WTC11 (cell line): ENCODE data around the gene SH2D6.

Experiments used
- FOXK1 ChIP-seq: sonication (generic); formaldehyde crosslinking; IDR thresholded peaks from 2 replicates; pipeline ENCODE4 v1.8.0; 2022; ENCODE audit warnings: mild to moderate bottlenecking, moderate library complexity, missing genetic modification reagents
- JUN ChIP-seq: sonication (generic); formaldehyde crosslinking; IDR thresholded peaks from 2 replicates; pipeline ENCODE4 v1.8.0; 2023; ENCODE audit warnings: mild to moderate bottlenecking, missing genetic modification reagents
- OVOL2 ChIP-seq: fragments of 250-450 bp; sonication (Bioruptor Pico); IDR thresholded peaks from 2 replicates; pipeline ENCODE4 v1.9.0; 2021; ENCODE audit warnings: mild to moderate bottlenecking, borderline replicate concordance
- RELA ChIP-seq: sonication (generic); formaldehyde crosslinking; IDR thresholded peaks from 2 replicates; pipeline ENCODE4 v1.8.1; 2022; ENCODE audit warnings: missing genetic modification reagents, mild to moderate bottlenecking, borderline replicate concordance
- SMAD3 ChIP-seq: sonication (generic); formaldehyde crosslinking; IDR thresholded peaks from 2 replicates; pipeline ENCODE4 v1.8.0; 2022; ENCODE audit warnings: missing genetic modification reagents, mild to moderate bottlenecking, borderline replicate concordance
- TEAD1 ChIP-seq: sonication (generic); formaldehyde crosslinking; IDR thresholded peaks from 2 replicates; pipeline ENCODE4 v1.8.0; 2022; ENCODE audit warnings: mild to moderate bottlenecking, missing genetic modification reagents
- ZNF138 ChIP-seq: sonication (generic); formaldehyde crosslinking; conservative IDR thresholded peaks from 2 replicates; pipeline ENCODE4 v1.8.1; 2022; ENCODE audit warnings: mild to moderate bottlenecking, moderate library complexity, missing genetic modification reagents
- ZNF423 ChIP-seq: fragments of 250-450 bp; sonication (Bioruptor Pico); IDR thresholded peaks from 2 replicates; pipeline ENCODE4 v2.1.2; 2022; ENCODE audit warnings: mild to moderate bottlenecking, moderate library complexity
- TF ChIP-seq, protein P1 (sequence below): fragments of 200-600 bp; IDR thresholded peaks from 2 replicates; pipeline ENCODE4 v1.8.0; 2022; ENCODE audit warnings: antibody characterized with exemption
- TF ChIP-seq, protein P2 (sequence below): sonication (generic); formaldehyde crosslinking; IDR thresholded peaks from 2 replicates; pipeline ENCODE4 v1.8.1; 2023; ENCODE audit warnings: mild to moderate bottlenecking, missing genetic modification reagents
- TF ChIP-seq, protein P3 (sequence below): sonication (generic); formaldehyde crosslinking; IDR thresholded peaks from 2 replicates; pipeline ENCODE4 v1.8.0; 2023; ENCODE audit warnings: missing genetic modification reagents
- TF ChIP-seq, protein P4 (sequence below): sonication (generic); formaldehyde crosslinking; IDR thresholded peaks from 2 replicates; pipeline ENCODE4 v1.8.1; 2023; ENCODE audit warnings: mild to moderate bottlenecking, missing genetic modification reagents

DNA sequence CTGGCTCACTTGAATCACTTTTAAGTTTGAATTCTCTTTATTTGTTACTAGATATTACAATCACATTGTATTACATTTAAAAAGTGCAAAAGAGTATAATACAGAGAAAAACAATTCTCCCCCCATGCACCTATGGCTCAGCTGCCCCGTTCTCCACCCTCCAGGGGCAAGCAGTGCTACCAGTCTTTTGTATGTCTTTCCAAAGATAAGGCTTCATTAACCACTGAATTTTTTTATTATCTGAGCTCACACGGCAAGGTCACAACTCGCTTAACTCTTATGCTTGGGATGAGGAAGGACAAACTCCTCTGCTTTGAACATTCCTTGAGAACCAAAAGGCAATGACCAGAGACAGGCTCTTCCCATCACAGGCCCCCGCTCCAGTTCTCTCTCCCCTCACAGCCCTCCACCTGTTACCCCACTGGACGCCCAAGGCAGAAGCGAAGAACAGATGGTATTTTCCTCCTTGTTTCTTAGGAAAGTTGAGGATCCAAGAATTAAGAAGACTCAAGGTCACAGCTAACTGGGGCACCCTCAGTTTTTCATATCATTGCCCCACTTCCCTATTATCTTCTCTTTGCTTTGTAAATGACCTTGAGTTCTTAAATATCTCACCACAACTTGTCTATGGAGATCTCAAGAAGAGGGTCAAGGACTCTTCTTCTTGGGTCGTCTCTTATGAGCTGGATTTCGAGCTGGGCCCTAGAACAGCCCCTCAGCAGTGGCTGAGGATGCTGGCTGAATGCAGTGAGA lies 30.1 kb downstream of the SH2D6 start:
- no peak for TF ChIP-seq JUN (CRISPR knock-in tag)
- TF ChIP-seq, protein P1, sequence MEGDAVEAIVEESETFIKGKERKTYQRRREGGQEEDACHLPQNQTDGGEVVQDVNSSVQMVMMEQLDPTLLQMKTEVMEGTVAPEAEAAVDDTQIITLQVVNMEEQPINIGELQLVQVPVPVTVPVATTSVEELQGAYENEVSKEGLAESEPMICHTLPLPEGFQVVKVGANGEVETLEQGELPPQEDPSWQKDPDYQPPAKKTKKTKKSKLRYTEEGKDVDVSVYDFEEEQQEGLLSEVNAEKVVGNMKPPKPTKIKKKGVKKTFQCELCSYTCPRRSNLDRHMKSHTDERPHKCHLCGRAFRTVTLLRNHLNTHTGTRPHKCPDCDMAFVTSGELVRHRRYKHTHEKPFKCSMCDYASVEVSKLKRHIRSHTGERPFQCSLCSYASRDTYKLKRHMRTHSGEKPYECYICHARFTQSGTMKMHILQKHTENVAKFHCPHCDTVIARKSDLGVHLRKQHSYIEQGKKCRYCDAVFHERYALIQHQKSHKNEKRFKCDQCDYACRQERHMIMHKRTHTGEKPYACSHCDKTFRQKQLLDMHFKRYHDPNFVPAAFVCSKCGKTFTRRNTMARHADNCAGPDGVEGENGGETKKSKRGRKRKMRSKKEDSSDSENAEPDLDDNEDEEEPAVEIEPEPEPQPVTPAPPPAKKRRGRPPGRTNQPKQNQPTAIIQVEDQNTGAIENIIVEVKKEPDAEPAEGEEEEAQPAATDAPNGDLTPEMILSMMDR: no peak
- TF ChIP-seq FOXK1 (CRISPR knock-in tag): no peak
- no peak for TF ChIP-seq RELA (CRISPR knock-in tag)
- TF ChIP-seq SMAD3 (CRISPR knock-in tag): no peak
- TF ChIP-seq, protein P2, sequence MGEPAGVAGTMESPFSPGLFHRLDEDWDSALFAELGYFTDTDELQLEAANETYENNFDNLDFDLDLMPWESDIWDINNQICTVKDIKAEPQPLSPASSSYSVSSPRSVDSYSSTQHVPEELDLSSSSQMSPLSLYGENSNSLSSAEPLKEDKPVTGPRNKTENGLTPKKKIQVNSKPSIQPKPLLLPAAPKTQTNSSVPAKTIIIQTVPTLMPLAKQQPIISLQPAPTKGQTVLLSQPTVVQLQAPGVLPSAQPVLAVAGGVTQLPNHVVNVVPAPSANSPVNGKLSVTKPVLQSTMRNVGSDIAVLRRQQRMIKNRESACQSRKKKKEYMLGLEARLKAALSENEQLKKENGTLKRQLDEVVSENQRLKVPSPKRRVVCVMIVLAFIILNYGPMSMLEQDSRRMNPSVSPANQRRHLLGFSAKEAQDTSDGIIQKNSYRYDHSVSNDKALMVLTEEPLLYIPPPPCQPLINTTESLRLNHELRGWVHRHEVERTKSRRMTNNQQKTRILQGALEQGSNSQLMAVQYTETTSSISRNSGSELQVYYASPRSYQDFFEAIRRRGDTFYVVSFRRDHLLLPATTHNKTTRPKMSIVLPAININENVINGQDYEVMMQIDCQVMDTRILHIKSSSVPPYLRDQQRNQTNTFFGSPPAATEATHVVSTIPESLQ (CRISPR knock-in tag): no peak
- no peak for TF ChIP-seq TEAD1 (CRISPR knock-in tag)
- no peak for TF ChIP-seq ZNF138 (CRISPR knock-in tag)
- TF ChIP-seq ZNF423: no peak
- no peak for TF ChIP-seq OVOL2 (CRISPR knock-in tag)
- TF ChIP-seq, protein P3, sequence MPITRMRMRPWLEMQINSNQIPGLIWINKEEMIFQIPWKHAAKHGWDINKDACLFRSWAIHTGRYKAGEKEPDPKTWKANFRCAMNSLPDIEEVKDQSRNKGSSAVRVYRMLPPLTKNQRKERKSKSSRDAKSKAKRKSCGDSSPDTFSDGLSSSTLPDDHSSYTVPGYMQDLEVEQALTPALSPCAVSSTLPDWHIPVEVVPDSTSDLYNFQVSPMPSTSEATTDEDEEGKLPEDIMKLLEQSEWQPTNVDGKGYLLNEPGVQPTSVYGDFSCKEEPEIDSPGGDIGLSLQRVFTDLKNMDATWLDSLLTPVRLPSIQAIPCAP (CRISPR knock-in tag): no peak
- TF ChIP-seq, protein P4, sequence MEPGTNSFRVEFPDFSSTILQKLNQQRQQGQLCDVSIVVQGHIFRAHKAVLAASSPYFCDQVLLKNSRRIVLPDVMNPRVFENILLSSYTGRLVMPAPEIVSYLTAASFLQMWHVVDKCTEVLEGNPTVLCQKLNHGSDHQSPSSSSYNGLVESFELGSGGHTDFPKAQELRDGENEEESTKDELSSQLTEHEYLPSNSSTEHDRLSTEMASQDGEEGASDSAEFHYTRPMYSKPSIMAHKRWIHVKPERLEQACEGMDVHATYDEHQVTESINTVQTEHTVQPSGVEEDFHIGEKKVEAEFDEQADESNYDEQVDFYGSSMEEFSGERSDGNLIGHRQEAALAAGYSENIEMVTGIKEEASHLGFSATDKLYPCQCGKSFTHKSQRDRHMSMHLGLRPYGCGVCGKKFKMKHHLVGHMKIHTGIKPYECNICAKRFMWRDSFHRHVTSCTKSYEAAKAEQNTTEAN (CRISPR knock-in tag): no peak
